Gastrocnemius medialis (tissue), 4 donors: ENCODE results near the gene KIF18B.

Experiments used
- POLR2A ChIP-seq, 2 donors: fragments of 450-650 bp; IDR thresholded peaks; one replicate each; pipeline ENCODE4 v1.6.1; 2017; ENCODE audit warnings: antibody characterized with exemption in 2 of 2, mild to moderate bottlenecking in 2 of 2, moderate library complexity in 2 of 2
- TF ChIP-seq, protein P1 (sequence below), 5 experiments: fragments of 450-650 bp in 3 of 5; fragments of 200-600 bp in 2 of 5; sonication (generic) in 2 of 5; IDR thresholded peaks in 4 of 5; conservative IDR thresholded peaks in 1 of 5; 1 replicate in 4 of 5; 2 replicates in 1 of 5; pipeline ENCODE4 v1.5.1; 2016 to 2019; ENCODE audit warnings: antibody characterized with exemption in 5 of 5, mild to moderate bottlenecking in 3 of 5, moderate library complexity in 3 of 5

GRCh38 chr17:44965481-44966234 is 18.1 kb upstream of the KIF18B start:
- TF ChIP-seq POLR2A (IDR thresholded peaks at IDR 0.05), result no peak
- TF ChIP-seq, protein P1, sequence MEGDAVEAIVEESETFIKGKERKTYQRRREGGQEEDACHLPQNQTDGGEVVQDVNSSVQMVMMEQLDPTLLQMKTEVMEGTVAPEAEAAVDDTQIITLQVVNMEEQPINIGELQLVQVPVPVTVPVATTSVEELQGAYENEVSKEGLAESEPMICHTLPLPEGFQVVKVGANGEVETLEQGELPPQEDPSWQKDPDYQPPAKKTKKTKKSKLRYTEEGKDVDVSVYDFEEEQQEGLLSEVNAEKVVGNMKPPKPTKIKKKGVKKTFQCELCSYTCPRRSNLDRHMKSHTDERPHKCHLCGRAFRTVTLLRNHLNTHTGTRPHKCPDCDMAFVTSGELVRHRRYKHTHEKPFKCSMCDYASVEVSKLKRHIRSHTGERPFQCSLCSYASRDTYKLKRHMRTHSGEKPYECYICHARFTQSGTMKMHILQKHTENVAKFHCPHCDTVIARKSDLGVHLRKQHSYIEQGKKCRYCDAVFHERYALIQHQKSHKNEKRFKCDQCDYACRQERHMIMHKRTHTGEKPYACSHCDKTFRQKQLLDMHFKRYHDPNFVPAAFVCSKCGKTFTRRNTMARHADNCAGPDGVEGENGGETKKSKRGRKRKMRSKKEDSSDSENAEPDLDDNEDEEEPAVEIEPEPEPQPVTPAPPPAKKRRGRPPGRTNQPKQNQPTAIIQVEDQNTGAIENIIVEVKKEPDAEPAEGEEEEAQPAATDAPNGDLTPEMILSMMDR (IDR thresholded peaks at IDR 0.05 in 4 of 5, conservative IDR thresholded peaks at IDR 0.05 in 1 of 5), result no peak
